ENCODE data around the gene CDK13.
"Not testable (repeated sequence)": the region's sequence is repeated elsewhere in the genome, so short reads cannot be mapped to it uniquely, and the experiment has no call there.

CDK13 gene

DNA sequence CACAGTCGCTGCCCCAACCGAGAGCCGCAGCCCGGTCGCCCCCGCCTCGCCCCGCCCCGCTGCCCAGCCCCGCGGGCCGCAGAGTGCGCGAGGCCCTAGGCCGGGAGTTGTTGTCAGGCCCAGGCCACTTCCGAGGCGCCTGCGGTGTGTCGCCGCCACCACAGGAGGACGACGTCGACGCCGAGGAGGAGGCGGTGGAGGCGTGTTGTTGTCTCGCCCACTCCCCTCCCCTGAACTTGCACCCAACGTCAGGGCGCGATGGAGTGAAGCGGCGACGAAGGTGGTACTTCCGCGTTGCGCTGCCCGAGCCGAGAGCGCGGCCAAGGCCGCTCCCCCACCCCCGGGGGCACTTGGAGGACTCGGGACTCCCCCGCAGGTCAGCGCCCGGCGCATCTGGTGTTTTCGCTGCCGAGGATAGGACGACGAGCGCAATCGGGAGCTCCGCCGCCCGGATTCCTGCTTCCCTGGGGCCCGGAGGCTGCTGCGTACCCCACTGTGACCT lies at the start of gene CDK13:
CDK13 (plus strand) TSS at position 286 of the 502 bp plus-strand sequence. CDS start 386 bp downstream, outside the sequence.
- TF ChIP-seq CTCF (IDR thresholded peaks at IDR 0.05; ENCODE audit: low read depth, low read length): no peak
- H3K4me3 ChIP-seq (ENCODE audit: low read depth, low read length): peak within 1 kb of the TSS; percentile 77

GRCh38 chr7:39904077-39904486 lies 46.0 kb upstream of the CDK13 start:
- no peak for TF ChIP-seq CTCF (IDR thresholded peaks at IDR 0.05; ENCODE audit: low read depth, low read length)
- no peak overlapping the region for H3K4me3 ChIP-seq (ENCODE audit: low read depth, low read length)

DNA sequence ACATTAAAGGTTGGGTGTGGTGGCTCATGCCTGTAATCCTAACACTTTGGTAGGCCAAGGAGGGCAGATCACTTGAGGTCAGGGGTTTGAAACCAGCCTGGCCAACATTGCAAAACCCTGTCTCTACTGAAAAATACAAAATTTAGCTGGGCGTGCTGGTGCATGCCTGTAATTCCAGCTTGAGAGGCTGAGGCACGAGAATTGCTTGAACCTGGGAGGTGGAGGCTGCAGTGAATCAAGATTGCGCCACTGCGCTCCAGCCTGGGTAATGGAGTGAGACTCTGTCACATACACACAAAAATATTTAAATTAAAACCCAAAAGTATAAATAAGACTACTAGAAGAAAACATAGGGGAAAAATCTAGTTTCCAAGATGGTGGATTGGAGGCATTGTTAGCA lies 41.9 kb upstream of the CDK13 start:
- TF ChIP-seq CTCF (IDR thresholded peaks at IDR 0.05; ENCODE audit: low read depth, low read length): no peak
- no peak overlapping the region for H3K4me3 ChIP-seq (ENCODE audit: low read depth, low read length)

GRCh38 chr7:39908973-39909372 lies 41.1 kb upstream of the CDK13 start:
- no peak for TF ChIP-seq CTCF (IDR thresholded peaks at IDR 0.05; ENCODE audit: low read depth, low read length)
- H3K4me3 ChIP-seq (ENCODE audit: low read depth, low read length): no peak overlapping the region

- TF ChIP-seq CTCF (IDR thresholded peaks at IDR 0.05; ENCODE audit: low read depth, low read length): no peak
- no peak overlapping the region for H3K4me3 ChIP-seq (ENCODE audit: low read depth, low read length)
These were observed 40.5 kb upstream of the CDK13 start for GRCh38 chr7:39909526-39909925.

DNA sequence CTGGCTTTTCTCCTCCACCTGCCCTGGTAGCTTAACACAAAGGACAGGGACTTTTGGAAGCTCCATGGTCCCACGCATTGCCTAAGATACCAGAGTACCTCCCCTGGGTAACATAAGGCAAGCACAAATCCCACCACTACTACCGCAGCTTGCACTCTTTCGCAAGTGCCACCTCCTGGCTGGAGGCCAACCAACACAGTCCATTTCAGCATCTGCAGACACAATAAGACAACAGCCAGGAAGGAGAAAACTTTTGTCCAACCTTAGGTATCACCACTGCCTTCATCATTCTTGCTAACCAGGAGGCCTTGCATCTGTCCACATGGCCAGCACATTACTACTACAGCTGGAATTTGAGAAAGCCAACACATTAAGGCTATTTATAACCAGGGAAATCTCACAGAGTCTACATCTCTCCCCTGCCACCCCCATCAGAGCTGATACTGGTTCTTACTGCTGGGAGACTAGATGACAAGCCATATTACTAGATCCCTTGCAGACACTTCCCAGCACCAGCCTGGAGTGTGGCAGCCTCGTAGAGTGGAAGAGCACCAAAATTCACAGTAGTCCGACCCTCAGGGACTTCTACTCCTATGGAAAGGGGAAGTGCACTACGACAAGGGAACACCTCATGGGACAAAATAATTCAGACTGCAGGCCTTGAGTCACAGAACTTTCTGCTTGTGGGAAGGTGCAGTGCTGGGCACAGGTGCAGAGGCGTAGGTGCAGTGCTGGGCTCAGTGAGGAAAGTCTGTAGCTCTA lies 39.8 kb upstream of the CDK13 start:
- H3K4me3 ChIP-seq (ENCODE audit: low read depth, low read length): no peak overlapping the region
- no peak for TF ChIP-seq CTCF (IDR thresholded peaks at IDR 0.05; ENCODE audit: low read depth, low read length)

DNA sequence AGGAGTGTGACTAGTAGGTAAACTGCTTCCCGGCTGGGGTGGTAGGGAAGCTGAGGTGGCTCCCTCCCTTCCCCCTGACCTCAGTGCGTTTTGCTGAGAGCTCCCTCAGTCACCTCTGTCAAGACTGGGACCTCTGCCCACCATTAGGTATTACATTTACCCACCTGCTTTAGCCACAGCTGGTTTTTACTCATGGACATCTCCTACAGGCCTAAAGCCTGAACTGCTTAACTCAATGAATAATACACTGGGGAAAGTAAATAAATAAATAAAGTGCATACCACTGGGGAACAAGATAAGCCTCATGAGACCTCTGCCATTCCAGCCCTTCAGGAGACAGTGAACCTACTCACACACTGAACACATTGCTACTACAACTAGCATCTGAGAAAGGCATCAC lies 38.9 kb upstream of the CDK13 start:
- H3K4me3 ChIP-seq (ENCODE audit: low read depth, low read length): no peak overlapping the region
- no peak for TF ChIP-seq CTCF (IDR thresholded peaks at IDR 0.05; ENCODE audit: low read depth, low read length)

- H3K4me3 ChIP-seq (ENCODE audit: low read depth, low read length): not testable (repeated sequence)
These were observed 34.2 kb upstream of the CDK13 start for GRCh38 chr7:39915847-39916246.
